ENCODE measurements around the gene S100P.

Gene S100P

GRCh38 chr4:6697131-6697530 is 3.5 kb downstream of the S100P start:
- no peak for DNase-seq (ENCODE audit: low spot score)

DNA sequence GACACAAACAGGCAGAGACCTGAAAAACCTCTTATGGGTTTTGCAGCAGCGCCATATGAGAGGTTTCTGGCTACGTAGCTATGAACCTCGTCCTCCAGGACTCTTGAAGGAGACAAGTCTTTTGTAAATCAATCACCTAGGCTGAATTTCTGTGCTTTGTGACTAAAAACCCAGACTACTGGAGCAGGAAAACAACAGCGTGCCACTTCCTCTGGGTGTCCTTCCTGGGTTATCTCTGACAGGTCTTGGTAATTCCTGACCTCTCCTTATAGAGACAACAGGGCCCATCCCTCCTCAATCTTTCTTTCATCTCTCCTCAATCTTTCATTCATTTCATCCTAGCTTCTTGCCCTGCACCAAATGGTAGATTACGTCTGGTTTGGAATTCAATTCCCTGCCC is 5.7 kb downstream of the S100P start:
- DNase-seq (ENCODE audit: low spot score): no peak

DNA sequence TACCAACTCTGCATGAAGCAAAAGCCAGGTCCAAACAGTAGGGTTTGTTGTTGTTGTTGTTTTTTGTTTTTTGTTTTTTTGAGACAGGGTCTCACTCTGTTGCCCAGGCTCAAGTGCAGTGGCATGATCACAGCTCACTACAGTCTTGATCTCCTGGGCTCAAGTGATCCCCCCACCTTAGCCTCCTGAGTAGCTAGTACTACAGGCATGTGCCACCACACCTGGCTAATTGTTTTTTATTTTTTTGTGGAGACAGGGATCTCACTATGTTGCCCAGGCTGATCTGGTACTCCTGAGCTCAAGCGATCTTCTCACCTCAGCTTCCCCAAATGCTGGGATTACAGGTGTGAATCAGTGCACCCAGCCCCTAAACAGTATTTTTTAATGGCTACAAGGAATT is 6.2 kb downstream of the S100P start:
- no peak for DNase-seq (ENCODE audit: low spot score)

- DNase-seq (ENCODE audit: low spot score): no peak
Measured at GRCh38 chr4:6701371-6701770, 7.7 kb downstream of the S100P start.

DNA sequence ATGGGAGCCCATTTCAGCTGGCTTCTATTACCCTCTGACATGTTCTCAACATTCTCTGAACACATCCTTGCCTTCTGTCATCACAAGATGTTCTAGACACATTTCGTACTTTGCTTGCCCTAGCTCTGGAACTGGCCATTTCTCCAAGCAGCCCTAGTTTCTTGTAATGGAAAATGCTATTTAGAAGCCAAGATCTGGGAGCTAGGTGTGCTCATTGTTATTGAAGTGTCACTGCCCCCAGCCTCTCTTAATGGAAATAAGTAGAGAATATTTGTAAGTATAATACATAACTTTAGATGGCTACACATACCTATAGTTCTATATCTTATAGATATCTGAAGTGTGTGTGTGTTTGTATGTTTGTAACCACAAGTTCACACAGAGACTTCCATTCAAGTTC is 9.1 kb downstream of the S100P start:
- no peak for DNase-seq (ENCODE audit: low spot score)

DNA sequence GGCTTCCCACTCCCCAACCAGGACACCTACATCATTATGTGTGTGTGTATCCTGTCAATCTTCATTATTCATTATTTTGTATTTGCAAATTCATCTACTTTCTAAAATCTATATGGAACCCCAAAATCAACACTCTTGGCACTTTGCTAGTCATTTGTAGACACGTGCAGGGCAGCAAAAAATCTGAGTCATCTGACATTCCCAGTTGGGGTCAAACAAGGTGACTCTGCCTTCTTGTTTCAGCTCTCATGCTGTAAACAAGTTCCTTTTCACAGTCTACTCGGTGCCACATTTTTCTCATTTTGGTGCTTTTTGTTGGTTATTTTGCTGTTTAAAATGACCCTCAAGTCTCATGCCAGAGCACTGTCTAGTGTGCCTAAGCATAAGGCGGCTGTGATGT is 10.1 kb downstream of the S100P start:
- DNase-seq (ENCODE audit: low spot score): no peak

- DNase-seq (ENCODE audit: low spot score): no peak
Measured at GRCh38 chr4:6705646-6706045, 12.0 kb downstream of the S100P start.

- DNase-seq (ENCODE audit: low spot score): no peak
Measured at GRCh38 chr4:6706173-6706572, 12.5 kb downstream of the S100P start.

DNA sequence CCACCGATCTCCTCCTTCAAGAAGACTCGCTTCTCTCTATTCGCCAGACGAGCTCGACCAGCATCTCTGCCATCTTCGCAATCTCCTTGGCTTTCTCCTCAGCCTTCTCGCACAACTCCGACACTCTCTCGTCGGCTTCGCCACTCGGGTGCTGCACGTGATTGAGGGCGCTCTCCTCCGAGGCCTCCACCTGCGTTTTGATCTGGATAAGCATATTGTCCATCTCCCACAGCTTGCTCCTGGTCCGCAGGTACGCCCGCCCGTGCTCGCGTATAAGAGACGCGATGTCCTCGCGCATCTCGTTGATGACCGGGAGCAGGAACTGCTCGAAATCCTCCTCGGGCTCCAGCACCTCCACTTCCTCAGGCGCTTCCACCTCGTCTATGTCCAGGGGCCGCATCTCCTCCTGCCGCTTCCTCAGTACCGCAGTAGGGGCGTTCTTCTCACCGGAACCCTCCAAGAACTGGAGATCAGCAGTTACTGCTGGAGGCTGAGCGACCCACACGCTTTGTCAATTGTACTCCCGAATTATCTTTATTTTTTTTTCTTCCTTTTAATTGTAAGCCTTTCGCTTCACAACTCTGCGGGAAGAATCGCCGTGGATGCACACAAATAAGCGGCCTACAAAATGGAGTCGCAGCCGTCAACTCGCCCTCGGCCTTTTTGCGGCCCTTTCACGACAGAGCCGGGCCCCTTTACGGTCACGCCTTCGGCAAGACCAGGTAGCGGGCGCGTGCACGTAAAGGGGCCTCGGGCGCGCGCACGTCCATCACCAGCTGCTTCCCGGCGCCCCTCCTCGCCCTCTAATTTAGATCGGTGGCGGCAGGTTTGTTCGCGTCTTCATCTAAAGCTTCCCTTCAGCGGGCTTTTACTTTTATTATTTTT is 15.8 kb downstream of the S100P start, which contains the start of gene MRFAP1L1:
Gene MRFAP1L1, minus strand, starts transcription at position 636 of the 885 bp plus-strand sequence. Its CDS starts 236 bp downstream, at position 400.
- DNase-seq (ENCODE audit: low spot score): peak; percentile 94

GRCh38 chr4:6710282-6710681 is 16.6 kb downstream of the S100P start:
- no peak for DNase-seq (ENCODE audit: low spot score)

DNA sequence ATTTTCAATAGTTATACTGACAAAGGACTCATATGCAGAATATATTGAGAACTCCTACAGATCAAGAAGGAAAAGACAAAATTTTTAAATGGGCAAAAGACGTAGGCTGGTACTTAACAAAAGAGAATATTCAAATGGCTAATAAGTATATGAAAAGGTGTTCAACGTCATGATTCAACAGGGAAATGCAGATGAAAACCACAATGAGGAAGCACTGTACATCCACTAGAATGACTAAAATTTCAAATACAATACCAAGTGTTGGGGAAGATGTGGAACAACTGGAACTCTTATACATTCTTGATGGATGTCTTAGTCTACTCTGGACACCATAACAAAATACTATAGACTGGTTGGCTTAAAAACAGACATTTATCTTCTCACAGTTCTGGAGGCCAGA is 17.3 kb downstream of the S100P start:
- no peak for DNase-seq (ENCODE audit: low spot score)

GRCh38 chr4:6714954-6715353 is 21.3 kb downstream of the S100P start:
- DNase-seq (ENCODE audit: low spot score): no peak

DNA sequence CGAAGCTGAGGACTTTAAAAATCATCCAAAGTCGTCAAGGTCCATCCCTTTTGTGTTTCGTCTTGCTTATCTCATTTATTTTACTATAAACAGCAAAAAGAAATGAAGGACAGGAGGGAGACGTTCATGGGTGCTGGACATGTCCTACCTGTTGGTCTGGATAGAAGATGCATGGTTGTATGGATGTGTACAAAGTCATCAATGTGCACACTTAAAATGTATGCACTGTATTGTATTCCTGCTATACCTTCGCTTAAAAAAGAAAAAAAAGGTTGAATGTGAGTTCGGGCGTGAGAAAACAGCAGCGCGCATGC is 22.0 kb downstream of the S100P start:
- DNase-seq (ENCODE audit: low spot score): no peak

GRCh38 chr4:6716018-6716911 is 22.6 kb downstream of the S100P start, which contains the start of gene BLOC1S4:
BLOC1S4 (plus strand) TSS chr4:6716174; CDS start chr4:6716210, 36 bp downstream.
- peak; percentile 96 for DNase-seq (ENCODE audit: low spot score)

DNA sequence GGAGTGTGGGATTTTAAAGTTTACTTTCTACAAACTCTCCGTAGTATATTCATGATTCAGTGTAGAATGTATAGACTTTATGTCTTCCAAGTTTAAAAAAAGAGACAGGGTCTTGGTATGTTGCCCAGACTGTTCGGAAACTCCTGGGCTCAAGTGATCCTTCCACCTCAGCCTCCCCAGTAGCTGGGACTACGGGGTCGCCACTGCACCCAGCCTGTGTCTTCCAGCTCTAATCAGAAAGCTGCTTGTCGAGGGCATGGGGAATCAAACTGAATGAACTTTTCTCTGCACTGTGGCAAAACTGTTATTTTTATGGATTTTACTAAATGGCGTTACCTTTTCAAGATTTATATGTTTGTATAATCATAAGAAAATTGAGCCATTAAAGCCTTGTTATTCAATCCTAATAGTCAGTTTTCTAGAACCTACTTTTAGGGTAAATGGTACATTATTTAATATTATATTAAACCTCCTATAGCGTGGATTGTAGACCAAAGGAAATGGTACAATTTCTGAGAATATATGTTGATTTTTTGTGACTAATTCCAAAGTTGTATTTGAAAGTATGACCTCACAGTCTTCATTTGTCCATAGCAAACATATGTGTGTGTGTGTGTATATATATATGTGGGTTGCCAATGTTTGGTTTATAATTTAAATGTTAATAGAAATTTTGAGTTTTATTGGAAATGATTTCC is 23.4 kb downstream of the S100P start:
- DNase-seq (ENCODE audit: low spot score): no peak

DNA sequence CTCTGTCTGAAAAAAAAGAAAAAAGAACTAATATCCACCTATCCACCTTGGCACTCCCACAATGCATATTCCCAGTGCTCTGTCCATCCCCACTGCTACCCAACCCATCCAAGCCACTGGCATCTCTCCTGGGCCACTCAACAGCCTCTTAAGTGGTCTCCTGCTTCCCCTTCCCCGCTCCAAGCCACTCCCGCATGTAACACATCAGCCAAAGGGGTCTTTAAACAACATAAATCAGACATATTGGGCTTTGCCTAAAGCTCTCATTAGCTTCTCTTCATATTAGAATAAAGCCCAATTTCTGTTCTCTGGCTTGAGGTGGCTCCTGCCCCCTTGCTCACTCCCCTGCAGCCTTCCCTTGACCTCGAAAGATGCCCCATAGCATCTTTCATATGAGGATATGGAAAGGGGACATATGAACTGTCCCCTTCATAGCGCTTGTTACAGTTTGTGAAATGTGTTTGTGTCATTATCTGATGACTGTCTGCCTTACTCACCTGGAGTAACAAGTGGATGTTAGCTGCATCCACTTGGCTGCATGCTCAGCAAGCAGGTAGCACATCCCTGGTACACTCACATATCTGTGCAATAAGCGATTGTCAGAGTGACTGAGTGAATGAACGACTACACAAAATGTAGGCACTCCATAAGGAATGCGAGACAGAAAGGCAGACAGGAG is 25.4 kb downstream of the S100P start:
- no peak for DNase-seq (ENCODE audit: low spot score)

DNA sequence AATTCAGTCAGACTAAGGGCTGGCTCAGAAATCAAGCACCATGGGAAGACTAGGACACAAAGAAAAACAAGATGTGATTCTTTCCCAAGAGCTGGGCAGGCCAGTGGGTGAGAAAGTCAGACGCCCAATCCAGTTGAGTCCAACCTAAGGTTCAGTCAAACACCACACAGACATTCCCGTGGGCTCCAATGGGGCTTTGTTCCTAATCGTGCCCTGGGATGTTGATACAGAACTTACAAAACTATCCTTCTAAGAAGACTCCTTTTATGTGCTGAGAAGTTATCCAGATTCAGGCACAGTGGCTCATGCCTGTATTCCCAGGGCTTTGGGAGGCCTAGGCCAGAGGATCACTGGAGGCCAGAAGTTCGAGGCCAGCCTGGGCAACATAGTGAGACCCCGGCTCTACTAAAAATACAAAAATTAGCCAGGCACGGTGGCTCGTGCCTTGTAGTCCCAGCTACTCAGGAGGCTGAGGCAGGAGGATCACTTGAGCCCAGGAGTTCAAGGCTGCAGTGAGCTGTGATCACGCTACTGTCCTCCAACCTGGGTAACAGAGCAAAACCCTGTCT is 26.0 kb downstream of the S100P start:
- DNase-seq (ENCODE audit: low spot score): no peak

DNA sequence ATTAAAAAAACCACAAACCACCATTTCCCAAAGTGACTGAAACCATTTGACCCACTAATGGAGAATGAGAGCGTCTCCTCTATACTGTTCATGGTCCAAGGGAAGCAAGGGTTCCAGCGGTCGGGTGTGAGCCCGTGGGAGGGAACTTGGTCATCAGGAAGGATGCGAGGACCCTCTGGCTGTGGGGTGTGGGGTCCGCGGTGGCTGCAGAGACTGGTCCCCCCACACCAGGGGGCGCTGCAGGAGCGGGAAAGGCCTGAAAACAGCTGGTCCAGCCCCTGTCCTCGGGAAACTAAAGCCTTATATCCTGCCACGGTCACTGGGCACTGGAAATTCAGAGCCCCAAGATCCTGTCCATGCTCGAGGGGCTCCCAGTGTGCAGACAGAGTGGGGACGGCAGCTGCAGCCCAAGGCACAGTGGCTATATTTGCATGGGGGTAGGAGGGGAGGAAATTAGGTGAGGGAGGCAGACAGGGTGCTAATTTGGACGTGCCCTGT is 26.6 kb downstream of the S100P start:
- peak; percentile 95 for DNase-seq (ENCODE audit: low spot score)

DNA sequence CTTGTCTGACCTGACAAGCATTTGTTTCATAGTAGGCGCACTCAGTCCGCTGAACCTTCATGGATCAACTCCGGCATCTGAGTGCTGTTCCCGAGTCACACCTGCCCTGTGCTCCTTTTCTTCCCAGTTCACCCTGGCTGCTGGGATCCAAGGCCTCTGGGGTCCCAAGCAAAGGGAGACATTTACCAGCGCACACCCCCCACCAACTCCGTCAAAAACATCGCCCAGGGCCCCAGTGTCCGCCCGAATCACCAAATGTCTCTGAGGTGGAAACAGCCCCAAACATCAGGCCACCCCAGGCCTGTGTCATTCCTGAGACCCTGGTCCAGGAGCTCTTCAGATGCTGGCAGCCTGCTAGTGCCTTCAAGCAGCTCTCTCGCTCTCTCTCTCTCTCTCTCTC is 27.4 kb downstream of the S100P start:
- no peak for DNase-seq (ENCODE audit: low spot score)

GRCh38 chr4:6722891-6723290 is 29.2 kb downstream of the S100P start:
- DNase-seq (ENCODE audit: low spot score): no peak

GRCh38 chr4:6723851-6724250 is 30.2 kb downstream of the S100P start:
- DNase-seq (ENCODE audit: low spot score): no peak

All from hepatic stellate cell (primary cell).